ENCODE data around the gene EIF5A. TPM values are rescaled to one million over a fixed set of nuclear protein-coding genes. Genes with fewer than 3 reads are reported as not detected.
A peak's percentile ranks its signal among the peaks of the same experiment; 100 is the strongest.

EIF5A gene
- total and polyA plus RNA-seq, 4 donors, result 179 to 506 (median 302) TPM

DNA sequence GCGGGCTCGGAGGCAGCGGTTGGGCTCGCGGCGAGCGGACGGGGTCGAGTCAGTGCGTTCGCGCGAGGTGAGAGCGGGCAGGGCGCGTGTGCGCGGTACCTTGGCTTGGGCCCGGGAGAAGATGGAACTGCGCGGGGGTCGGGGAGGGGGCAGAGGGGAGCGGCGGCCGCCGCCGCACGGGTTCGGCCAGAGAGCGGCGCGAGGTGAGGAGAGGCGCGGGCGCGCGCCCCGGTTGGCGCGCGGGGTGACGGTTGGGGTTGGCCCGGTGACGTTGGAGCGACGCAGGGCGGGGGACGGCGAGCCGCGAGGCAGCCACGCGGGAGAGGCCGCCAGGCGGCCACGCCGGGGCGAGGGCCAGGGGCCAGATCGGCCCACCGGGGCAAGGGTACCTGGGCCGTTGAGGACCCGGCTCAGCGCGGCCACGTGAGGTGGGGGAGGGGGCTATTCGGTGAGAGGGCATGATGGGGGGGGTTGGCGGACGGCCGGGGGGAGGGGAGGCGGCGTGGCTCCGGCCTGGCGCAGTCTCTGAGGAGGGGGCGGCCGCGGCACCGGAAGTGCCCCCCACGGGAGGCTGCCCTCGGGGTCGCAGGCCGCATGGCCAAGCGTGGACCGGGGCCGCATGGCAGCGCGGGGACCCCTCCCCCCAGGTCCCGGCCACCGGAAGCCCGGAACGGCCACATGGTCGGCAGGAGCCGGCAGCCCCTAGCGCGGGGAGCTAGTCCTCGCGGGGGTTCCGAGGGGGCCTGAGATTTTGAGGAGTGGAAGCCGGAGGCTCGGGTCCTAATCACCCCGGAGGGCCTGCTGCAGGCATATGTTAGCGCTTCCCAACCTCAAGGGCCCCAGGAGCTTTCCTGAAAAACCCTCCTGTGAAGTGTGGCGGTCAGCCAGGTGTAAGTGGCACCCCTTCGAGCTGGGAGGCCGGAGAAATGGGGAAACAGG, 527 bp downstream of the EIF5A start:
- Histone ChIP-seq H3K4me1 (ENCODE audit: control insufficient read depth in 4 of 4, insufficient read depth in 4 of 4, low read length in 3 of 4) (peaks cover 7 to 33% (median 21%) of the 10 kb centered on the region in 4 donors), H3K27me3 (ENCODE audit: control insufficient read depth in 4 of 4, insufficient read depth in 4 of 4, low read length in 3 of 4) (no peaks in the 10 kb centered on the region), H3K9me3 (ENCODE audit: control insufficient read depth in 4 of 4, low read length in 3 of 4) (no peaks in the 10 kb centered on the region), H3K36me3 (ENCODE audit: control insufficient read depth in 4 of 4, insufficient read depth in 3 of 4, low read depth in 1 of 4, low read length in 3 of 4) (peaks cover 16 to 31% (median 28%) of the 10 kb centered on the region in 4 donors), H3K4me3 (ENCODE audit: low read depth in 1 of 3, low read length in 3 of 3) (peak overlapping the region; percentile 92 to 95 (median 93)), H3K9ac (ENCODE audit: low read depth in 1 of 2, low read length in 2 of 2) (peak overlapping the region; percentile 83 to 96), H3K27ac (ENCODE audit: low read depth in 1 of 2, low read length in 2 of 2) (peak overlapping the region; percentile 96 to 99)
- TF ChIP-seq, protein P1, sequence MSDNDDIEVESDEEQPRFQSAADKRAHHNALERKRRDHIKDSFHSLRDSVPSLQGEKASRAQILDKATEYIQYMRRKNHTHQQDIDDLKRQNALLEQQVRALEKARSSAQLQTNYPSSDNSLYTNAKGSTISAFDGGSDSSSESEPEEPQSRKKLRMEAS (IDR thresholded peaks at IDR 0.05), result no peak
- TF ChIP-seq, protein P2, sequence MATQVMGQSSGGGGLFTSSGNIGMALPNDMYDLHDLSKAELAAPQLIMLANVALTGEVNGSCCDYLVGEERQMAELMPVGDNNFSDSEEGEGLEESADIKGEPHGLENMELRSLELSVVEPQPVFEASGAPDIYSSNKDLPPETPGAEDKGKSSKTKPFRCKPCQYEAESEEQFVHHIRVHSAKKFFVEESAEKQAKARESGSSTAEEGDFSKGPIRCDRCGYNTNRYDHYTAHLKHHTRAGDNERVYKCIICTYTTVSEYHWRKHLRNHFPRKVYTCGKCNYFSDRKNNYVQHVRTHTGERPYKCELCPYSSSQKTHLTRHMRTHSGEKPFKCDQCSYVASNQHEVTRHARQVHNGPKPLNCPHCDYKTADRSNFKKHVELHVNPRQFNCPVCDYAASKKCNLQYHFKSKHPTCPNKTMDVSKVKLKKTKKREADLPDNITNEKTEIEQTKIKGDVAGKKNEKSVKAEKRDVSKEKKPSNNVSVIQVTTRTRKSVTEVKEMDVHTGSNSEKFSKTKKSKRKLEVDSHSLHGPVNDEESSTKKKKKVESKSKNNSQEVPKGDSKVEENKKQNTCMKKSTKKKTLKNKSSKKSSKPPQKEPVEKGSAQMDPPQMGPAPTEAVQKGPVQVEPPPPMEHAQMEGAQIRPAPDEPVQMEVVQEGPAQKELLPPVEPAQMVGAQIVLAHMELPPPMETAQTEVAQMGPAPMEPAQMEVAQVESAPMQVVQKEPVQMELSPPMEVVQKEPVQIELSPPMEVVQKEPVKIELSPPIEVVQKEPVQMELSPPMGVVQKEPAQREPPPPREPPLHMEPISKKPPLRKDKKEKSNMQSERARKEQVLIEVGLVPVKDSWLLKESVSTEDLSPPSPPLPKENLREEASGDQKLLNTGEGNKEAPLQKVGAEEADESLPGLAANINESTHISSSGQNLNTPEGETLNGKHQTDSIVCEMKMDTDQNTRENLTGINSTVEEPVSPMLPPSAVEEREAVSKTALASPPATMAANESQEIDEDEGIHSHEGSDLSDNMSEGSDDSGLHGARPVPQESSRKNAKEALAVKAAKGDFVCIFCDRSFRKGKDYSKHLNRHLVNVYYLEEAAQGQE (IDR thresholded peaks at IDR 0.05), result no peak
- no peak for TF ChIP-seq NR2F2 (IDR thresholded peaks at IDR 0.05)
- TF ChIP-seq SP1 (IDR thresholded peaks at IDR 0.05), result no peak
- no peak for TF ChIP-seq HNF4A (conservative IDR thresholded peaks at IDR 0.05)
- no peak for TF ChIP-seq RXRA (IDR thresholded peaks at IDR 0.05)
- TF ChIP-seq HNF4G (IDR thresholded peaks at IDR 0.05), result no peak
- TF ChIP-seq, protein P3, sequence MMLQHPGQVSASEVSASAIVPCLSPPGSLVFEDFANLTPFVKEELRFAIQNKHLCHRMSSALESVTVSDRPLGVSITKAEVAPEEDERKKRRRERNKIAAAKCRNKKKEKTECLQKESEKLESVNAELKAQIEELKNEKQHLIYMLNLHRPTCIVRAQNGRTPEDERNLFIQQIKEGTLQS (IDR thresholded peaks at IDR 0.05), result no peak
- TF ChIP-seq RAD21 (IDR thresholded peaks at IDR 0.05), result no peak
- no peak for TF ChIP-seq TAF1 (conservative IDR thresholded peaks at IDR 0.05)
- TF ChIP-seq EGR1 (IDR thresholded peaks at IDR 0.05; ENCODE audit: low read depth in 2 of 2), result no peak
- TF ChIP-seq, protein P4, sequence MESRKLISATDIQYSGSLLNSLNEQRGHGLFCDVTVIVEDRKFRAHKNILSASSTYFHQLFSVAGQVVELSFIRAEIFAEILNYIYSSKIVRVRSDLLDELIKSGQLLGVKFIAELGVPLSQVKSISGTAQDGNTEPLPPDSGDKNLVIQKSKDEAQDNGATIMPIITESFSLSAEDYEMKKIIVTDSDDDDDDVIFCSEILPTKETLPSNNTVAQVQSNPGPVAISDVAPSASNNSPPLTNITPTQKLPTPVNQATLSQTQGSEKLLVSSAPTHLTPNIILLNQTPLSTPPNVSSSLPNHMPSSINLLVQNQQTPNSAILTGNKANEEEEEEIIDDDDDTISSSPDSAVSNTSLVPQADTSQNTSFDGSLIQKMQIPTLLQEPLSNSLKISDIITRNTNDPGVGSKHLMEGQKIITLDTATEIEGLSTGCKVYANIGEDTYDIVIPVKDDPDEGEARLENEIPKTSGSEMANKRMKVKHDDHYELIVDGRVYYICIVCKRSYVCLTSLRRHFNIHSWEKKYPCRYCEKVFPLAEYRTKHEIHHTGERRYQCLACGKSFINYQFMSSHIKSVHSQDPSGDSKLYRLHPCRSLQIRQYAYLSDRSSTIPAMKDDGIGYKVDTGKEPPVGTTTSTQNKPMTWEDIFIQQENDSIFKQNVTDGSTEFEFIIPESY (IDR thresholded peaks at IDR 0.05), result no peak
- no peak for TF ChIP-seq GABPA (IDR thresholded peaks at IDR 0.05 in 1 of 2, conservative IDR thresholded peaks at IDR 0.05 in 1 of 2)
- TF ChIP-seq YY1 (IDR thresholded peaks at IDR 0.05), result no peak
- TF ChIP-seq, protein P5, sequence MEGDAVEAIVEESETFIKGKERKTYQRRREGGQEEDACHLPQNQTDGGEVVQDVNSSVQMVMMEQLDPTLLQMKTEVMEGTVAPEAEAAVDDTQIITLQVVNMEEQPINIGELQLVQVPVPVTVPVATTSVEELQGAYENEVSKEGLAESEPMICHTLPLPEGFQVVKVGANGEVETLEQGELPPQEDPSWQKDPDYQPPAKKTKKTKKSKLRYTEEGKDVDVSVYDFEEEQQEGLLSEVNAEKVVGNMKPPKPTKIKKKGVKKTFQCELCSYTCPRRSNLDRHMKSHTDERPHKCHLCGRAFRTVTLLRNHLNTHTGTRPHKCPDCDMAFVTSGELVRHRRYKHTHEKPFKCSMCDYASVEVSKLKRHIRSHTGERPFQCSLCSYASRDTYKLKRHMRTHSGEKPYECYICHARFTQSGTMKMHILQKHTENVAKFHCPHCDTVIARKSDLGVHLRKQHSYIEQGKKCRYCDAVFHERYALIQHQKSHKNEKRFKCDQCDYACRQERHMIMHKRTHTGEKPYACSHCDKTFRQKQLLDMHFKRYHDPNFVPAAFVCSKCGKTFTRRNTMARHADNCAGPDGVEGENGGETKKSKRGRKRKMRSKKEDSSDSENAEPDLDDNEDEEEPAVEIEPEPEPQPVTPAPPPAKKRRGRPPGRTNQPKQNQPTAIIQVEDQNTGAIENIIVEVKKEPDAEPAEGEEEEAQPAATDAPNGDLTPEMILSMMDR (IDR thresholded peaks at IDR 0.05; ENCODE audit: low read depth, low read length, missing input control), result no peak
- TF ChIP-seq FOXA1 (IDR thresholded peaks at IDR 0.05), result no peak
- TF ChIP-seq FOXA2 (IDR thresholded peaks at IDR 0.05), result no peak
- no peak for TF ChIP-seq JUND (IDR thresholded peaks at IDR 0.05)
- peak; percentile 59 for DNase-seq (ENCODE audit: low spot score)
- under 1% methylated on average over 104 of the region's 104 CpGs for WGBS
